Neutrophil (primary cell): ENCODE results near the gene HDHD3.
A peak's percentile ranks its signal among the peaks of the same experiment; 100 is the strongest.
"Not testable (repeated sequence)": the region's sequence is repeated elsewhere in the genome, so short reads cannot be mapped to it uniquely, and the experiment has no call there.

ENCODE experiments used
- H3K27ac ChIP-seq: fragments of 200-600 bp; sonication (generic); 2 replicates; pipeline ENCODE4 v1.5.1; 2016; ENCODE audit warnings: mild to moderate bottlenecking, moderate library complexity
- H3K27me3 ChIP-seq: fragments of 200-600 bp; sonication (generic); 2 replicates; pipeline ENCODE4 v1.6.0; 2016; ENCODE audit warnings: mild to moderate bottlenecking
- H3K36me3 ChIP-seq: fragments of 200-600 bp; sonication (generic); 2 replicates; pipeline ENCODE4 v1.5.1; 2017
- H3K4me1 ChIP-seq, 2 experiments: fragments of 200-600 bp in 1 of 2; sonication (generic) in 1 of 2; 1 replicate in 1 of 2; 2 replicates in 1 of 2; pipeline versions ENCODE4 v1.5.1 to v1.6.1; 2013 to 2016; ENCODE audit warnings: low read depth in 1 of 2, low read length in 1 of 2, mild to moderate bottlenecking in 1 of 2, moderate library complexity in 1 of 2; ENCODE audit not compliant: control insufficient read depth in 1 of 2, insufficient read depth in 1 of 2
- H3K4me3 ChIP-seq, 2 experiments: fragments of 200-600 bp in 1 of 2; sonication (generic) in 1 of 2; 1 replicate in 1 of 2; 2 replicates in 1 of 2; pipeline ENCODE4 v1.5.1; 2013 to 2016; ENCODE audit warnings: low read depth in 1 of 2, low read length in 1 of 2, mild to moderate bottlenecking in 1 of 2, moderate library complexity in 1 of 2
- H3K9me3 ChIP-seq: fragments of 200-600 bp; sonication (generic); 2 replicates; pipeline ENCODE4 v1.5.1; 2016
- CTCF ChIP-seq: fragments of 200-600 bp; sonication (generic); IDR thresholded peaks from 2 replicates; pipeline ENCODE4 v1.5.1; 2016; ENCODE audit warnings: antibody characterized with exemption

HDHD3 gene

GRCh38 chr9:113410207-113410864 is 33.5 kb upstream of the HDHD3 start, which contains the start of the genes C9orf43 and POLE3:
Gene C9orf43 (plus strand): TSS chr9:113410747. CDS start chr9:113413494, 2,747 bp downstream.
Gene POLE3 (minus strand): TSS chr9:113410675. CDS start chr9:113410293, 382 bp downstream.
- Histone ChIP-seq H3K9me3 (no peaks in the 10 kb centered on the region), H3K27me3 (no peaks in the 10 kb centered on the region), H3K36me3 (no peaks in the 10 kb centered on the region), H3K27ac (peak within 1 kb of the TSS; percentile 96), H3K4me3 (peak within 1 kb of the TSS; percentile 77 to 95), H3K4me1 (peaks cover 30 to 34% of the 10 kb centered on the region in 2 experiments)
- peak; percentile 45 for TF ChIP-seq CTCF

- H3K36me3 ChIP-seq: no peaks in the 10 kb centered on the region
- no peak for TF ChIP-seq CTCF
- H3K27me3 ChIP-seq: no peaks in the 10 kb centered on the region
- H3K4me3 ChIP-seq: peak overlapping the region; percentile 77 to 95
- H3K4me1 ChIP-seq: peaks cover 34 to 39% of the 10 kb centered on the region in 2 experiments
- H3K9me3 ChIP-seq: no peaks in the 10 kb centered on the region
- H3K27ac ChIP-seq: peak overlapping the region; percentile 96
These were observed 33.1 kb upstream of the HDHD3 start for GRCh38 chr9:113409883-113410206.

- Histone ChIP-seq H3K27ac (peak overlapping the region; percentile 96), H3K36me3 (no peaks in the 10 kb centered on the region), H3K9me3 (no peaks in the 10 kb centered on the region), H3K27me3 (no peaks in the 10 kb centered on the region), H3K4me3 (peak overlapping the region; percentile 77 to 95), H3K4me1 (peaks cover 37 to 42% of the 10 kb centered on the region in 2 experiments)
- no peak for TF ChIP-seq CTCF
These were observed 32.7 kb upstream of the HDHD3 start for GRCh38 chr9:113409481-113409880.

GRCh38 chr9:113406873-113407511 is 30.2 kb upstream of the HDHD3 start:
- not testable (repeated sequence) for H3K27me3 ChIP-seq, H3K9me3 ChIP-seq, H3K36me3 ChIP-seq, H3K4me3 ChIP-seq
- peak overlapping the region; percentile 54 for H3K27ac ChIP-seq
- H3K4me1 ChIP-seq: peaks cover 61 to 66% of the 10 kb centered on the region in 2 experiments
- TF ChIP-seq CTCF: peak; percentile 55

- H3K27ac ChIP-seq: peak overlapping the region; percentile 40
- not testable (repeated sequence) for H3K4me3 ChIP-seq, H3K36me3 ChIP-seq, H3K27me3 ChIP-seq, H3K9me3 ChIP-seq
- peaks cover 64 to 68% of the 10 kb centered on the region in 2 experiments for H3K4me1 ChIP-seq
These were observed 29.6 kb upstream of the HDHD3 start for GRCh38 chr9:113406353-113406752.

- Histone ChIP-seq H3K4me3 (peak overlapping the region in 1 of 2 experiments; percentile 4), H3K4me1 (peaks cover 61 to 67% of the 10 kb centered on the region in 2 experiments), H3K9me3 (no peaks in the 10 kb centered on the region), H3K27me3 (no peaks in the 10 kb centered on the region), H3K27ac (peak overlapping the region; percentile 82), H3K36me3 (no peaks in the 10 kb centered on the region)
- TF ChIP-seq CTCF: no peak
These were observed 26.9 kb upstream of the HDHD3 start for GRCh38 chr9:113403646-113404045.
